Measurements from ENCODE around the gene DCPS. TPM values are rescaled to one million over a fixed set of nuclear protein-coding genes. Genes with fewer than 3 reads are reported as not detected.

The DCPS gene
- polyA plus RNA-seq, 4 donors, result 12.2 to 23.3 (median 16.4) TPM

DNA sequence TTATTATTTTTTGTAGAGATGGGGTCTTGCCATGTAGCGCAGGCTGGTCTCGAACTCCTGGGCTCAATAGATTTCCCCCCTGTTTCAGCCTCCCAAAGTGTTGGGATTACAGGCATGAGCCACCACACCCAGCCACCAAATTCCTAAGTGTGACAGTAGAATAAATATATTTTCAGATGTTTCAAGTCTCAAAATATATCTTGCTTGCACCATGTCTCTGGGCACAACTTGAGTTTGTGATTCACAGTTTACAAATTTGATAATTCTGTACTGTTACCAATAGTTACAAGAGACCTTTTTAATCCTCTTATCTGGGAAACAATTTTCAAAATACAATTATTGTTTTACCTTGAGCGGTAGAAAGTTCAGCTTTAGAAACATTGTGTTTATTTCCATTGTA is 19.1 kb downstream of the DCPS start:
- Histone ChIP-seq H3K4me1 (ENCODE audit: control insufficient read depth in 3 of 3, insufficient read depth in 2 of 3, low read depth in 1 of 3, low read length in 2 of 3) (peaks cover 0 to 6% (median 0%) of the 10 kb centered on the region in 3 donors), H3K4me3 (ENCODE audit: low read depth in 1 of 3, low read length in 3 of 3) (no peak overlapping the region), H3K27ac (ENCODE audit: low read depth in 1 of 3, low read length in 2 of 3) (no peak overlapping the region), H3K36me3 (ENCODE audit: control insufficient read depth in 3 of 3, insufficient read depth in 2 of 3, low read depth in 1 of 3, low read length in 3 of 3) (peaks cover 0 to 4% (median 2%) of the 10 kb centered on the region in 3 donors), H3K27me3 (ENCODE audit: control insufficient read depth in 3 of 3, insufficient read depth in 3 of 3, low read length in 3 of 3) (no peaks in the 10 kb centered on the region), H3K9me3 (ENCODE audit: control insufficient read depth in 2 of 2, insufficient read depth in 1 of 2, low read depth in 1 of 2, low read length in 1 of 2) (no peaks in the 10 kb centered on the region)
- WGBS, 3 donors, result 98 to 99% (median 98%) methylated on average over 3 of the region's 3 CpGs
- no peak for DNase-seq
- no peak for FAIRE-seq

DNA sequence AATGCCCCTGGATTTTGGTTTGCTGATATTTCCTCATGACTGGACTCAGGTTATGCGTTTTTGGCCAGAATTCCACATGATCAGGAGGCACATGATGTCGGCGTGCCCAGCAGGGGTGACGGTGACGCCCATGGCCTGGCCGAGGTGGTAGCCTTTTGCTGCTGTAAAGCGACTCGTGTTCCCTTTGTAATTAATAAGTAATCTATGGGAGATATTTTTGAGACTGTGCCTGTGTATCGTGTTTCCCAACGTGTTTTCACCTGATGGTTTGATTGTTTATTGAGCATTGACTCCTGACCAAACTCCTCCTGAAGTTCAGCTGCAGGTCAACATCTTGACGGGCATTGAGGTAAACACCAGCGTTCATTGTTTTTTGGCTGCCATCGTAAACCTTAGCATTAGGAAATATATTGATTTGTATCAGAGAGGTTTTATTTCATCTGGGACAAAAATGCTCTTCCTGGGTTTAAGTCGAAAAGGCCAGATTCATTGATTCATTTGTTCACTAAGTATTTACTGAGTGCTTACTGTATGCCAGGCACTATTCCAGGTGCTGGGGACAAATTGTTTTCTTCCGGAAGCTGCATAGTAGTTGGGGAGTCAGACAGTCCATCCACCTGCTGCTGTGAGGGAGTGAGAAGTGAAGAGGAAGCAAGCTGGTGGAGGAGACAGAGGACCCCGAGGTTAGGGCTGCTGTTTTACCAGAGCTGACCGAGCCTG is 23.6 kb downstream of the DCPS start:
- Histone ChIP-seq H3K27ac (ENCODE audit: low read depth in 1 of 3, low read length in 2 of 3) (no peak overlapping the region), H3K9me3 (ENCODE audit: control insufficient read depth in 2 of 2, insufficient read depth in 1 of 2, low read depth in 1 of 2, low read length in 1 of 2) (no peaks in the 10 kb centered on the region), H3K4me3 (ENCODE audit: low read depth in 1 of 3, low read length in 3 of 3) (no peak overlapping the region), H3K36me3 (ENCODE audit: control insufficient read depth in 3 of 3, insufficient read depth in 2 of 3, low read depth in 1 of 3, low read length in 3 of 3) (peaks cover 3 to 20% (median 4%) of the 10 kb centered on the region in 3 donors), H3K4me1 (ENCODE audit: control insufficient read depth in 3 of 3, insufficient read depth in 2 of 3, low read depth in 1 of 3, low read length in 2 of 3) (no peaks in the 10 kb centered on the region), H3K27me3 (ENCODE audit: control insufficient read depth in 3 of 3, insufficient read depth in 3 of 3, low read length in 3 of 3) (no peaks in the 10 kb centered on the region)
- WGBS, 3 donors, result 87 to 89% (median 88%) methylated on average over 17 of the region's 17 CpGs
- FAIRE-seq (no peak), DNase-seq (no peak)

DNA sequence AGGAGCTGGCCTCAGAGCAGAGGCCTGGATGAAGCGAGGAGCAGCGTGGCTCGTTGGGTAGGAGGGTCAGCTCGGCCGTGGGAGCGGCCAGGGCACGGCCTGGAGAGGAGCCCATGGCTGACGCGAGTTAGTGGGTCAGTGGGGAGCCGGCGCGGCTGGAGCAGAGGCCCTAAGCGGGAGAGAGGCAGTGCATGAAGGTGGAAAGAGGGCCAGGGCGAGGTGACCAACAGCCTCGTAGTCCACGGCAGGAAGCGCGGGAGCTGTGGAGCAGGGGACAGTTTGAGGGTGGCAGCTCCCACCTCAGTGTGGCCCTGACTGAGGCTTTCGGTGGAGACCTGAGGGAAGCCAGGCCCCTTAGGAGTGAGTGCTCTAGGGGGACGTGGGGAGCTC is 24.1 kb downstream of the DCPS start:
- FAIRE-seq (no peak), DNase-seq (no peak)
- no peak overlapping the region for H3K27ac ChIP-seq (ENCODE audit: low read depth in 1 of 3, low read length in 2 of 3)
- no peak overlapping the region for H3K4me3 ChIP-seq (ENCODE audit: low read depth in 1 of 3, low read length in 3 of 3)
- no peaks in the 10 kb centered on the region for H3K4me1 ChIP-seq (ENCODE audit: control insufficient read depth in 3 of 3, insufficient read depth in 2 of 3, low read depth in 1 of 3, low read length in 2 of 3)
- 92 to 97% (median 94%) methylated on average over 19 to 20 of the region's 20 CpGs for WGBS, 3 donors
- peaks cover 3 to 21% (median 4%) of the 10 kb centered on the region in 3 donors for H3K36me3 ChIP-seq (ENCODE audit: control insufficient read depth in 3 of 3, insufficient read depth in 2 of 3, low read depth in 1 of 3, low read length in 3 of 3)
- no peaks in the 10 kb centered on the region for H3K9me3 ChIP-seq (ENCODE audit: control insufficient read depth in 2 of 2, insufficient read depth in 1 of 2, low read depth in 1 of 2, low read length in 1 of 2)
- H3K27me3 ChIP-seq (ENCODE audit: control insufficient read depth in 3 of 3, insufficient read depth in 3 of 3, low read length in 3 of 3), result no peaks in the 10 kb centered on the region

DNA sequence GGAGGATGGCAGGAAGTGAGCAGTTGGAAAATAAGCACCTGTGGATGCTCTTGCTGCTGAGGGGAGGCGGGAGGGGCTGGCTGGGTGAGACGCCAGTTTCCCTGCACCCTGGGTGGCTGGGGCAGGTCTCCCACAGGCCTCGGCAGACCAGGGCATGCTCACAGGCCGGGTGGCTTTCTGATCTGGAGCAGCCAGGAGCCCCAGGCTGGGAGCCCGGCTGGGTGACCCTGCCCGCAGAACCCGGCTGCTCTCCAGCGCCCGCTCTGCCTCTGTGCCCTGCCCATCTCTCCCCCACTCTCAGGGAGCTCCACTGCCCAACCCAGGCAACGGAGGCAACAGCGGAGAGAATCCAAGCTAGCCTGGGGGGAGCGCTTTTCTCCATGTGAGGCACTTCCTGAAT is 24.6 kb downstream of the DCPS start:
- H3K4me3 ChIP-seq (ENCODE audit: low read depth in 1 of 3, low read length in 3 of 3), result no peak overlapping the region

GRCh38 chr11:126328938-126329643 is 25.2 kb downstream of the DCPS start:
- no peak overlapping the region for H3K27ac ChIP-seq (ENCODE audit: low read depth in 1 of 3, low read length in 2 of 3)
- H3K9me3 ChIP-seq (ENCODE audit: control insufficient read depth in 2 of 2, insufficient read depth in 1 of 2, low read depth in 1 of 2, low read length in 1 of 2), result no peaks in the 10 kb centered on the region
- FAIRE-seq (no peak), DNase-seq (no peak)
- no peaks in the 10 kb centered on the region for H3K27me3 ChIP-seq (ENCODE audit: control insufficient read depth in 3 of 3, insufficient read depth in 3 of 3, low read length in 3 of 3)
- peaks cover 3 to 23% (median 4%) of the 10 kb centered on the region in 3 donors for H3K36me3 ChIP-seq (ENCODE audit: control insufficient read depth in 3 of 3, insufficient read depth in 2 of 3, low read depth in 1 of 3, low read length in 3 of 3)
- H3K4me3 ChIP-seq (ENCODE audit: low read depth in 1 of 3, low read length in 3 of 3), result no peak overlapping the region
- WGBS, 3 donors, result 75 to 79% (median 78%) methylated on average over 9 of the region's 9 CpGs
- H3K4me1 ChIP-seq (ENCODE audit: control insufficient read depth in 3 of 3, insufficient read depth in 2 of 3, low read depth in 1 of 3, low read length in 2 of 3), result no peaks in the 10 kb centered on the region

More for the DNA sequence above, 24.6 kb downstream of the DCPS start:
- Histone ChIP-seq H3K9me3 (ENCODE audit: control insufficient read depth in 2 of 2, insufficient read depth in 1 of 2, low read depth in 1 of 2, low read length in 1 of 2) (no peaks in the 10 kb centered on the region), H3K4me1 (ENCODE audit: control insufficient read depth in 3 of 3, insufficient read depth in 2 of 3, low read depth in 1 of 3, low read length in 2 of 3) (no peaks in the 10 kb centered on the region), H3K27ac (ENCODE audit: low read depth in 1 of 3, low read length in 2 of 3) (no peak overlapping the region), H3K27me3 (ENCODE audit: control insufficient read depth in 3 of 3, insufficient read depth in 3 of 3, low read length in 3 of 3) (no peaks in the 10 kb centered on the region), H3K36me3 (ENCODE audit: control insufficient read depth in 3 of 3, insufficient read depth in 2 of 3, low read depth in 1 of 3, low read length in 3 of 3) (peaks cover 3 to 23% (median 4%) of the 10 kb centered on the region in 3 donors)
- 91 to 94% (median 94%) methylated on average over 12 of the region's 12 CpGs for WGBS, 3 donors
- FAIRE-seq (no peak), DNase-seq (no peak)

- H3K27ac ChIP-seq (ENCODE audit: low read depth in 1 of 3, low read length in 2 of 3), result no peak overlapping the region
- WGBS, 3 donors, result 76 to 89% (median 85%) methylated on average over 11 of the region's 11 CpGs
- peaks cover 2 to 23% (median 3%) of the 10 kb centered on the region in 3 donors for H3K36me3 ChIP-seq (ENCODE audit: control insufficient read depth in 3 of 3, insufficient read depth in 2 of 3, low read depth in 1 of 3, low read length in 3 of 3)
- H3K27me3 ChIP-seq (ENCODE audit: control insufficient read depth in 3 of 3, insufficient read depth in 3 of 3, low read length in 3 of 3), result no peaks in the 10 kb centered on the region
- DNase-seq (no peak), FAIRE-seq (no peak)
- H3K4me1 ChIP-seq (ENCODE audit: control insufficient read depth in 3 of 3, insufficient read depth in 2 of 3, low read depth in 1 of 3, low read length in 2 of 3), result no peaks in the 10 kb centered on the region
- no peak overlapping the region for H3K4me3 ChIP-seq (ENCODE audit: low read depth in 1 of 3, low read length in 3 of 3)
- no peaks in the 10 kb centered on the region for H3K9me3 ChIP-seq (ENCODE audit: control insufficient read depth in 2 of 2, insufficient read depth in 1 of 2, low read depth in 1 of 2, low read length in 1 of 2)
These were observed 25.9 kb downstream of the DCPS start for GRCh38 chr11:126329644-126330211.

GRCh38 chr11:126331286-126331685 is 27.4 kb downstream of the DCPS start:
- H3K27ac ChIP-seq (ENCODE audit: low read depth in 1 of 3, low read length in 2 of 3), result no peak overlapping the region
- peaks cover 2 to 29% (median 3%) of the 10 kb centered on the region in 3 donors for H3K36me3 ChIP-seq (ENCODE audit: control insufficient read depth in 3 of 3, insufficient read depth in 2 of 3, low read depth in 1 of 3, low read length in 3 of 3)
- DNase-seq (no peak), FAIRE-seq (no peak)
- no peaks in the 10 kb centered on the region for H3K27me3 ChIP-seq (ENCODE audit: control insufficient read depth in 3 of 3, insufficient read depth in 3 of 3, low read length in 3 of 3)
- peaks cover 0 to 5% (median 0%) of the 10 kb centered on the region in 3 donors for H3K4me1 ChIP-seq (ENCODE audit: control insufficient read depth in 3 of 3, insufficient read depth in 2 of 3, low read depth in 1 of 3, low read length in 2 of 3)
- no peaks in the 10 kb centered on the region for H3K9me3 ChIP-seq (ENCODE audit: control insufficient read depth in 2 of 2, insufficient read depth in 1 of 2, low read depth in 1 of 2, low read length in 1 of 2)
- 97 to 99% (median 99%) methylated on average over 13 of the region's 13 CpGs for WGBS, 3 donors
- H3K4me3 ChIP-seq (ENCODE audit: low read depth in 1 of 3, low read length in 3 of 3), result no peak overlapping the region

- no peak for FAIRE-seq
These were observed 28.4 kb downstream of the DCPS start for GRCh38 chr11:126332221-126332711.

More at GRCh38 chr11:126332221-126332711, 28.4 kb downstream of the DCPS start:
- Histone ChIP-seq H3K36me3 (ENCODE audit: control insufficient read depth in 3 of 3, insufficient read depth in 2 of 3, low read depth in 1 of 3, low read length in 3 of 3) (peaks cover 2 to 32% (median 3%) of the 10 kb centered on the region in 3 donors), H3K4me1 (ENCODE audit: control insufficient read depth in 3 of 3, insufficient read depth in 2 of 3, low read depth in 1 of 3, low read length in 2 of 3) (peaks cover 0 to 9% (median 0%) of the 10 kb centered on the region in 3 donors), H3K27ac (ENCODE audit: low read depth in 1 of 3, low read length in 2 of 3) (peak overlapping the region in 1 of 3 donors; percentile 21), H3K4me3 (ENCODE audit: low read depth in 1 of 3, low read length in 3 of 3) (no peak overlapping the region), H3K27me3 (ENCODE audit: control insufficient read depth in 3 of 3, insufficient read depth in 3 of 3, low read length in 3 of 3) (no peaks in the 10 kb centered on the region), H3K9me3 (ENCODE audit: control insufficient read depth in 2 of 2, insufficient read depth in 1 of 2, low read depth in 1 of 2, low read length in 1 of 2) (no peaks in the 10 kb centered on the region)
- 74 to 85% (median 83%) methylated on average over 5 of the region's 5 CpGs for WGBS, 3 donors
- DNase-seq, result no peak

All from small intestine (tissue), 7 donors.